B cell (primary cell): Measurements from ENCODE around the gene ITGA7. TPM values are rescaled to one million over a fixed set of nuclear protein-coding genes. Genes with fewer than 3 reads are reported as not detected.

ENCODE experiments used
- ATAC-seq: fragments of 200-7000 bp; cut with Tn5 transposase; one replicate; pipeline ENCODE4 v1.10.0; 2021; ENCODE audit warnings: low read depth, mild to moderate bottlenecking, moderate number of reproducible peaks, moderate library complexity
- CTCF ChIA-PET: fragments of 350-600 bp; sonication (Branson Sonifier 250); formaldehyde crosslinking; loops from one replicate; lab custom pipeline; 2021; ENCODE audit warnings: antibody characterized with exemption, inconsistent platforms; lab: Charles Lee
- POLR2A ChIA-PET: fragments of 350-600 bp; sonication (Branson Sonifier 250); formaldehyde crosslinking; loops from one replicate; lab custom pipeline; 2021; ENCODE audit warnings: antibody characterized with exemption; lab: Charles Lee
- DNase-seq: peaks from one replicate; pipeline ENCODE4 v3.0.0; 2013
- H2AFZ ChIP-seq: 2 replicates; pipeline ENCODE4 v1.6.1; 2012; ENCODE audit warnings: mild to moderate bottlenecking, low read depth, low read length; ENCODE audit not compliant: insufficient read depth, poor library complexity, severe bottlenecking
- H3K27ac ChIP-seq, 2 donors: 1 replicate in 1 of 2; 2 replicates in 1 of 2; pipeline ENCODE4 v1.5.1; 2012 to 2013; ENCODE audit warnings: low read length in 2 of 2, mild to moderate bottlenecking in 2 of 2, moderate library complexity in 1 of 2
- H3K27me3 ChIP-seq, 4 experiments: fragments of 200-600 bp in 1 of 4; sonication (generic) in 1 of 4; replicated peaks in 1 of 4; 1 replicate in 2 of 4; 2 replicates in 2 of 4; pipeline versions ENCODE4 v1.6.1 to v1.7.0; 2013 to 2016; ENCODE audit warnings: low read length in 3 of 4, mild to moderate bottlenecking in 2 of 4, mixed read lengths in 1 of 4, moderate library complexity in 1 of 4; ENCODE audit not compliant: insufficient read depth in 4 of 4, control insufficient read depth in 3 of 4; ENCODE audit errors: control extremely low read depth in 1 of 4
- H3K36me3 ChIP-seq, 2 experiments: replicated peaks in 1 of 2; 1 replicate in 1 of 2; 2 replicates in 1 of 2; pipeline versions ENCODE4 v1.6.1 to v1.7.1; 2013; ENCODE audit warnings: low read length in 1 of 2; ENCODE audit not compliant: insufficient read depth in 2 of 2, control insufficient read depth in 1 of 2; ENCODE audit errors: control extremely low read depth in 1 of 2, extremely low read depth in 1 of 2
- H3K4me1 ChIP-seq, 2 donors: fragments of 200-600 bp in 1 of 2; sonication (generic) in 1 of 2; 1 replicate in 1 of 2; 2 replicates in 1 of 2; pipeline versions ENCODE4 v1.5.1 to v1.6.1; 2013 to 2017; ENCODE audit warnings: low read length in 2 of 2; ENCODE audit not compliant: control insufficient read depth in 2 of 2, insufficient read depth in 2 of 2
- H3K4me2 ChIP-seq: replicated peaks from 2 replicates; pipeline ENCODE3; 2012; ENCODE audit warnings: mild to moderate bottlenecking, low read depth, low read length; ENCODE audit not compliant: poor library complexity, severe bottlenecking
- H3K4me3 ChIP-seq, 5 experiments: fragments of 200-600 bp in 1 of 5; sonication (generic) in 1 of 5; 1 replicate in 3 of 5; 2 replicates in 2 of 5; pipeline versions ENCODE4 v1.5.1 to v1.7.0; 2011 to 2016; ENCODE audit warnings: low read length in 4 of 5, mild to moderate bottlenecking in 4 of 5, low read depth in 2 of 5, control low read depth in 1 of 5, moderate library complexity in 1 of 5; ENCODE audit not compliant: insufficient read depth in 1 of 5; ENCODE audit errors: control extremely low read depth in 1 of 5, extremely low read depth in 1 of 5
- H3K79me2 ChIP-seq: fragments of 200-600 bp; sonication (generic); one replicate; pipeline ENCODE4 v1.6.0; 2016; ENCODE audit warnings: low read length; ENCODE audit not compliant: control insufficient read depth, insufficient read depth
- H3K9ac ChIP-seq: fragments of 200-600 bp; sonication (generic); 2 replicates; pipeline ENCODE4 v1.6.1; 2017; ENCODE audit warnings: mild to moderate bottlenecking, low read length, moderate library complexity
- H3K9me3 ChIP-seq, 3 donors: one replicate each; pipeline versions ENCODE4 v1.6.1 to v1.7.1; 2013; ENCODE audit warnings: low read length in 2 of 3; ENCODE audit not compliant: control insufficient read depth in 2 of 3, insufficient read depth in 1 of 3; ENCODE audit errors: control extremely low read depth in 1 of 3
- H4K20me1 ChIP-seq: 2 replicates; pipeline ENCODE4 v1.6.0; 2012; ENCODE audit warnings: mild to moderate bottlenecking, low read length; ENCODE audit not compliant: insufficient read depth, control insufficient read depth, poor library complexity, severe bottlenecking
- H3K27ac Mint-ChIP-seq: one replicate; pipeline ENCODE4 v1.8.0; 2021; ENCODE audit warnings: mixed read lengths
- H3K27me3 Mint-ChIP-seq: one replicate; pipeline ENCODE4 v1.8.0; 2021; ENCODE audit warnings: mixed read lengths
- H3K4me1 Mint-ChIP-seq: one replicate; pipeline ENCODE4 v1.8.0; 2021; ENCODE audit warnings: mixed read lengths
- H3K4me3 Mint-ChIP-seq: one replicate; pipeline ENCODE4 v1.8.0; 2021; ENCODE audit warnings: mixed read lengths
- H3K9me3 Mint-ChIP-seq: one replicate; pipeline ENCODE4 v1.8.0; 2022; ENCODE audit warnings: mixed read lengths; ENCODE audit not compliant: insufficient read depth
- EZH2 ChIP-seq: IDR thresholded peaks from 2 replicates; pipeline ENCODE4 v1.6.1; 2012; ENCODE audit warnings: borderline replicate concordance, low read depth, mild to moderate bottlenecking, moderate library complexity, low read length; ENCODE audit not compliant: insufficient read depth, poor library complexity, severe bottlenecking
- WGBS: methylation state at CpG from one replicate; pipeline ENCODE4 v1.1.5; 2013; ENCODE audit warnings: missing lambda C conversion rate; ENCODE audit not compliant: insufficient coverage; 5-methylcytosine and 5-hydroxymethylcytosine counted together
- intact Hi-C: fragments of 100-400 bp; cut with micrococcal nuclease; formaldehyde crosslinking; loops from one replicate; pipeline ENCODE4 v1.10.0; 2022
- polyA plus RNA-seq: library from polyadenylated mRNA; depleted of rRNA; stranded (reverse); fragments of >200 nt; gene quantifications from 2 replicates; pipeline ENCODE4 v1.2.3, GENCODE V29; 2012
- total RNA-seq, 2 donors: library from RNA; stranded (reverse); fragments of 120-200 nt in 1 of 2; gene quantifications; 1 replicate in 1 of 2; 2 replicates in 1 of 2; pipeline versions ENCODE4 v1.2.3 to v1.2.4, GENCODE V29; 2013 to 2022
- TF ChIP-seq, protein P1 (sequence below): fragments of 200-600 bp; IDR thresholded peaks from one replicate; pipeline ENCODE4 v1.8.0; 2022; ENCODE audit warnings: antibody characterized with exemption, mild to moderate bottlenecking

The ITGA7 gene
- total and polyA plus RNA-seq, 2 donors (not counting 1 experiment from before 2014, with no cell fraction given): 2.4 to 3.3 TPM

- Histone ChIP-seq H3K79me2 (no peaks in the 10 kb centered on the region), H3K9ac (no peak overlapping the region), H3K4me3 (no peak overlapping the region), H3K4me1 (peaks cover 33% of the 10 kb centered on the region in 2 donors), H3K36me3 (no peaks in the 10 kb centered on the region), H3K4me2 (no peak overlapping the region), H3K9me3 (no peaks in the 10 kb centered on the region), H2AFZ (no peak overlapping the region), H3K27me3 (no peaks in the 10 kb centered on the region), H4K20me1 (no peaks in the 10 kb centered on the region), H3K27ac (no peak overlapping the region)
- WGBS: 90% methylated on average over 2 of the region's 6 CpGs
- DNase-seq: no peak
- no peaks in the 10 kb centered on the region for H3K9me3 Mint-ChIP-seq
- no peak for ATAC-seq
- POLR2A ChIA-PET: no interaction called here
- H3K27me3 Mint-ChIP-seq: no peaks in the 10 kb centered on the region
- H3K4me3 Mint-ChIP-seq: no peak overlapping the region
- intact Hi-C loops: no loop called here
- TF ChIP-seq, protein P1, sequence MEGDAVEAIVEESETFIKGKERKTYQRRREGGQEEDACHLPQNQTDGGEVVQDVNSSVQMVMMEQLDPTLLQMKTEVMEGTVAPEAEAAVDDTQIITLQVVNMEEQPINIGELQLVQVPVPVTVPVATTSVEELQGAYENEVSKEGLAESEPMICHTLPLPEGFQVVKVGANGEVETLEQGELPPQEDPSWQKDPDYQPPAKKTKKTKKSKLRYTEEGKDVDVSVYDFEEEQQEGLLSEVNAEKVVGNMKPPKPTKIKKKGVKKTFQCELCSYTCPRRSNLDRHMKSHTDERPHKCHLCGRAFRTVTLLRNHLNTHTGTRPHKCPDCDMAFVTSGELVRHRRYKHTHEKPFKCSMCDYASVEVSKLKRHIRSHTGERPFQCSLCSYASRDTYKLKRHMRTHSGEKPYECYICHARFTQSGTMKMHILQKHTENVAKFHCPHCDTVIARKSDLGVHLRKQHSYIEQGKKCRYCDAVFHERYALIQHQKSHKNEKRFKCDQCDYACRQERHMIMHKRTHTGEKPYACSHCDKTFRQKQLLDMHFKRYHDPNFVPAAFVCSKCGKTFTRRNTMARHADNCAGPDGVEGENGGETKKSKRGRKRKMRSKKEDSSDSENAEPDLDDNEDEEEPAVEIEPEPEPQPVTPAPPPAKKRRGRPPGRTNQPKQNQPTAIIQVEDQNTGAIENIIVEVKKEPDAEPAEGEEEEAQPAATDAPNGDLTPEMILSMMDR: no peak
- TF ChIP-seq EZH2: no peak
- CTCF ChIA-PET: interaction anchor here (1.5 kb wide), 1 partner anchor 20 kb away, joined by 5 read pairs; no protein-coding TSS in a partner anchor
- H3K4me1 Mint-ChIP-seq: peaks cover 34% of the 10 kb centered on the region
- H3K27ac Mint-ChIP-seq: no peak overlapping the region
Observed at GRCh38 chr12:55676707-55677106, 31.0 kb downstream of the ITGA7 start.

DNA sequence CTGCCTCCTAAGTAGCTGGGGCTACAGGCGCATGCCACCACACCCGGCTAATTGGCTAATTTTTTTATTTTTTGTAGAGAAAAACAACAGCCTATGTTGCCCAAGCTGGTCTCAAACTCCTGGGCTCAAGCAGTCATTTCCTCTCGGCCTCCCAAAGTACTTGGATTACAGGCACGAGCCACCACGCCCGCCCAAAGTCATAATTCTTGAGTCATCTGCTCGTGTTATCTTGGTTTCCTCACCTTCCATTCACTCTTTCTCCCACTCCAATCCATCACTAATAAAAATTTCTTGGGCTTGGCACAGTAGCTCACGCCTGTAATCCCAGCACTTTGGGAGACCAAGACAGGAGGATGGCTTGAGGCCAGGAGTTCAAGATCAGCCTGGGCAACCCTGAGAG lies 32.0 kb downstream of the ITGA7 start:
- Histone ChIP-seq H3K9ac (no peak overlapping the region), H2AFZ (no peak overlapping the region), H3K27me3 (no peaks in the 10 kb centered on the region), H4K20me1 (no peaks in the 10 kb centered on the region), H3K4me1 (peaks cover 24 to 25% of the 10 kb centered on the region in 2 donors), H3K79me2 (no peaks in the 10 kb centered on the region), H3K27ac (no peak overlapping the region), H3K36me3 (no peaks in the 10 kb centered on the region), H3K4me3 (no peak overlapping the region), H3K9me3 (no peaks in the 10 kb centered on the region), H3K4me2 (no peak overlapping the region)
- peaks cover 24% of the 10 kb centered on the region for H3K4me1 Mint-ChIP-seq
- no peaks in the 10 kb centered on the region for H3K9me3 Mint-ChIP-seq
- H3K27me3 Mint-ChIP-seq: no peaks in the 10 kb centered on the region
- ChIA-PET POLR2A (no interaction called here), CTCF (interaction anchor here (0.5 to 1.2 kb wide), 2 partner anchors 19 to 28 kb away, joined by 3 read pairs; no protein-coding TSS in a partner anchor)
- WGBS: 98% methylated on average over 7 of the region's 8 CpGs
- intact Hi-C loops: no loop called here
- DNase-seq: no peak
- no peak for ATAC-seq
- no peak overlapping the region for H3K4me3 Mint-ChIP-seq
- H3K27ac Mint-ChIP-seq: no peak overlapping the region
- TF ChIP-seq EZH2: no peak
- TF ChIP-seq, protein P1: no peak
